ENCODE measurements around the gene OR4C3.

- no peak for TF ChIP-seq CTCF (IDR thresholded peaks at IDR 0.05; ENCODE audit: borderline replicate concordance, extremely low read depth, low read length, poor library complexity, severe bottlenecking)
- TF ChIP-seq EZH2 (IDR thresholded peaks at IDR 0.05; ENCODE audit: borderline replicate concordance, low read depth, low read length, severe bottlenecking), result no peak
Measured at GRCh38 chr11:48354013-48354412, 29.3 kb downstream of the OR4C3 start.
